ENCODE data around the gene FNDC3B.
"Not testable (repeated sequence)": the region's sequence is repeated elsewhere in the genome, so short reads cannot be mapped to it uniquely, and the experiment has no call there.

The FNDC3B gene

GRCh38 chr3:172352786-172353185, 313.4 kb downstream of the FNDC3B start:
- no peak for FAIRE-seq

- FAIRE-seq: no peak
Observed at GRCh38 chr3:172354931-172355499, 315.6 kb downstream of the FNDC3B start.

GRCh38 chr3:172355836-172356235, 316.5 kb downstream of the FNDC3B start:
- FAIRE-seq: no peak

GRCh38 chr3:172356427-172356826, 317.0 kb downstream of the FNDC3B start:
- no peak for FAIRE-seq

GRCh38 chr3:172357850-172358754, 318.7 kb downstream of the FNDC3B start:
- no peak for FAIRE-seq

GRCh38 chr3:172359231-172359630, 319.9 kb downstream of the FNDC3B start:
- FAIRE-seq: no peak

- FAIRE-seq: no peak
Observed at GRCh38 chr3:172359996-172360395, 320.6 kb downstream of the FNDC3B start.

- no peak for FAIRE-seq
Observed at GRCh38 chr3:172362583-172362982, 323.2 kb downstream of the FNDC3B start.

- no peak for FAIRE-seq
Observed at GRCh38 chr3:172364374-172365027, 325.1 kb downstream of the FNDC3B start.

GRCh38 chr3:172365028-172365567, 325.7 kb downstream of the FNDC3B start:
- no peak for FAIRE-seq

- FAIRE-seq: no peak
Observed at GRCh38 chr3:172367205-172368105, 328.1 kb downstream of the FNDC3B start.

- not testable (repeated sequence) for FAIRE-seq
Observed at GRCh38 chr3:172368556-172368955, 329.2 kb downstream of the FNDC3B start.

GRCh38 chr3:172369590-172370259, 330.3 kb downstream of the FNDC3B start:
- no peak for FAIRE-seq

GRCh38 chr3:172370419-172370818, 331.0 kb downstream of the FNDC3B start:
- FAIRE-seq: no peak

- no peak for FAIRE-seq
Observed at GRCh38 chr3:172371544-172371943, 332.2 kb downstream of the FNDC3B start.

- FAIRE-seq: no peak
Observed at GRCh38 chr3:172372895-172373294, 333.5 kb downstream of the FNDC3B start.

GRCh38 chr3:172373912-172374311, 334.5 kb downstream of the FNDC3B start:
- FAIRE-seq: no peak

- no peak for FAIRE-seq
Observed at GRCh38 chr3:172375206-172375850, 335.9 kb downstream of the FNDC3B start.

GRCh38 chr3:172376402-172376801, 337.0 kb downstream of the FNDC3B start:
- FAIRE-seq: no peak

- no peak for FAIRE-seq
Observed at GRCh38 chr3:172376881-172377280, 337.5 kb downstream of the FNDC3B start.

- FAIRE-seq: no peak
Observed at GRCh38 chr3:172378439-172378838, 339.1 kb downstream of the FNDC3B start.
